Activated T-cell treated with anti-CD3 and anti-CD28 coated beads for 24 hours (primary cell): Measurements from ENCODE around the gene FAU.
A peak's percentile ranks its signal among the peaks of the same experiment; 100 is the strongest.

Experiments used
- DNase-seq: peaks from one replicate; pipeline ENCODE4 v3.0.0-alpha.2; 2020; ENCODE audit warnings: low read depth

FAU gene

GRCh38 chr11:65135633-65136145, 13.8 kb upstream of the FAU start:
- DNase-seq = no peak

GRCh38 chr11:65134952-65135632, 13.2 kb upstream of the FAU start:
- DNase-seq = peak; percentile 79

GRCh38 chr11:65134240-65134951, 12.5 kb upstream of the FAU start, which contains the start of gene SYVN1:
TSS of gene SYVN1 (minus strand) at chr11:65134519. CDS start at chr11:65133601, 918 bp downstream.
- peak; percentile 89 for DNase-seq

GRCh38 chr11:65133724-65134123, 11.8 kb upstream of the FAU start:
- no peak for DNase-seq

GRCh38 chr11:65132988-65133700, 11.2 kb upstream of the FAU start:
- no peak for DNase-seq

GRCh38 chr11:65132238-65132987, 10.5 kb upstream of the FAU start:
- DNase-seq = no peak

GRCh38 chr11:65131895-65132237, 9.9 kb upstream of the FAU start:
- no peak for DNase-seq

- DNase-seq = no peak
Observed at GRCh38 chr11:65131417-65131776, 9.5 kb upstream of the FAU start.

- no peak for DNase-seq
Observed at GRCh38 chr11:65130631-65131416, 8.9 kb upstream of the FAU start.

GRCh38 chr11:65129649-65130441, 7.9 kb upstream of the FAU start:
- DNase-seq = no peak

- DNase-seq = no peak
Observed at GRCh38 chr11:65128182-65129145, 6.5 kb upstream of the FAU start.

GRCh38 chr11:65127473-65128181, 5.7 kb upstream of the FAU start:
- no peak for DNase-seq

- DNase-seq = no peak
Observed at GRCh38 chr11:65126624-65127274, 4.8 kb upstream of the FAU start.

GRCh38 chr11:65125197-65126056, 3.5 kb upstream of the FAU start:
- no peak for DNase-seq

- DNase-seq = no peak
Observed at GRCh38 chr11:65124480-65125196, 2.7 kb upstream of the FAU start.

- no peak for DNase-seq
Observed at GRCh38 chr11:65121447-65121864, 478 bp downstream of the FAU start.

- no peak for DNase-seq
Observed at GRCh38 chr11:65120831-65121230, 1.1 kb downstream of the FAU start.
